Testis (tissue), 2 donors: Measurements from ENCODE around the gene NLRC5.

ENCODE experiments used
- POLR2A ChIP-seq: fragments of 450-650 bp; IDR thresholded peaks from one replicate; pipeline ENCODE4 v1.6.1; 2017; ENCODE audit warnings: antibody characterized with exemption, mild to moderate bottlenecking, moderate library complexity
- TF ChIP-seq, protein P1 (sequence below), 3 experiments: fragments of 450-650 bp in 2 of 3; fragments of 200-600 bp in 1 of 3; sonication (generic) in 1 of 3; IDR thresholded peaks; one replicate each; pipeline ENCODE4 v1.5.1; 2016 to 2019; ENCODE audit warnings: antibody characterized with exemption in 3 of 3, mild to moderate bottlenecking in 2 of 3, moderate library complexity in 1 of 3

DNA sequence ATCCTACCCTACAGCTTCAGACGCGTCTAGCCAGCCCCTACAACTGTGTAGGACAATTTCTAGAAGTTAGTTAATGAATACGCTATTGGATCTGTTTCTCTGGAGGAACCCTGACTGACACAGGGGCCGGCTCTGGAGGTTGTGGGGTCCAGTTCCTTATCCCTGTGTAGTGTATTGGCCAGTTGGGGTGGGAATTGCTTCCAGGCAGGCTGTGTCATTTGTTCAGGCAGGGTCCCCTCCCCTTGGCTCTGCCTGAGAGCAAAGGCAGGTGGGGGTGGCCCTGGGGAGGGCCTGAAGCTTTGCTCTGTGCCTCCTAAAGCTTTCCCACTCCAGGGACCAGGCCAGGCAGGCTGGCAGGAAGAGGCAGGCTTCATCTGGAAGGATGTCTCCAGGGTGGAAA, 39.3 kb upstream of the NLRC5 start:
- TF ChIP-seq, protein P1, sequence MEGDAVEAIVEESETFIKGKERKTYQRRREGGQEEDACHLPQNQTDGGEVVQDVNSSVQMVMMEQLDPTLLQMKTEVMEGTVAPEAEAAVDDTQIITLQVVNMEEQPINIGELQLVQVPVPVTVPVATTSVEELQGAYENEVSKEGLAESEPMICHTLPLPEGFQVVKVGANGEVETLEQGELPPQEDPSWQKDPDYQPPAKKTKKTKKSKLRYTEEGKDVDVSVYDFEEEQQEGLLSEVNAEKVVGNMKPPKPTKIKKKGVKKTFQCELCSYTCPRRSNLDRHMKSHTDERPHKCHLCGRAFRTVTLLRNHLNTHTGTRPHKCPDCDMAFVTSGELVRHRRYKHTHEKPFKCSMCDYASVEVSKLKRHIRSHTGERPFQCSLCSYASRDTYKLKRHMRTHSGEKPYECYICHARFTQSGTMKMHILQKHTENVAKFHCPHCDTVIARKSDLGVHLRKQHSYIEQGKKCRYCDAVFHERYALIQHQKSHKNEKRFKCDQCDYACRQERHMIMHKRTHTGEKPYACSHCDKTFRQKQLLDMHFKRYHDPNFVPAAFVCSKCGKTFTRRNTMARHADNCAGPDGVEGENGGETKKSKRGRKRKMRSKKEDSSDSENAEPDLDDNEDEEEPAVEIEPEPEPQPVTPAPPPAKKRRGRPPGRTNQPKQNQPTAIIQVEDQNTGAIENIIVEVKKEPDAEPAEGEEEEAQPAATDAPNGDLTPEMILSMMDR (IDR thresholded peaks at IDR 0.05): no peak
- no peak for TF ChIP-seq POLR2A
